ENCODE results near the gene SNAPIN. TPM values are rescaled to one million over a fixed set of nuclear protein-coding genes. Genes with fewer than 3 reads are reported as not detected.

Gene SNAPIN
- total RNA-seq, 2 donors from 2014 or later: 64.9 to 73.0 TPM

DNA sequence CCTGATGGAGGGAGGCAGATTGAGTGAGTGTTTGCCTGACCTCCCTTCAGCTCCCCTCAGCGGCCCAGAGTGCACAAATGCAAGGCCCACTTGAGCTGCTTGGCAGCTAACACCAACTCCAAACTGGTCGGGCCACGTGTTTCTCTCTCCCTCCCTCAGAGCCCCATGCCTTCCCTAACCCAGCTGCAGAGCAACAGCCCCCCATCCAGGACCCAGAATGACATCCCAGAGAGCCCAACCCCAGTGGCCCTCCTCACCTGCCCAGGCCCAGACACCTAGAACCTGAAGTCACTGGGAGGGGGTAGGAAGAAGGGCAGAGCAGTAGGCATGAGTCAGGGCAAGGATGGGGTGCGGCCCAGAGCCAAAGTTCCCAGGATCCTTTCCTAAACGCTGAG is 41.6 kb upstream of the SNAPIN start:
- Histone ChIP-seq H3K36me3 (no peaks in the 10 kb centered on the region), H3K4me1 (replicated peaks) (no peaks in the 10 kb centered on the region), H3K27me3 (replicated peaks; ENCODE audit: insufficient read depth) (no peaks in the 10 kb centered on the region), H3K27ac (peak overlapping the region in 1 of 2 donors; percentile 16), H3K4me3 (no peak overlapping the region), H3K9me3 (no peaks in the 10 kb centered on the region)
- intact Hi-C loops (cut with DNase I): no loop called here
- no peak for TF ChIP-seq POLR2AphosphoS5 (IDR thresholded peaks at IDR 0.05)
- TF ChIP-seq POLR2A (IDR thresholded peaks at IDR 0.05): no peak
- TF ChIP-seq, protein P1, sequence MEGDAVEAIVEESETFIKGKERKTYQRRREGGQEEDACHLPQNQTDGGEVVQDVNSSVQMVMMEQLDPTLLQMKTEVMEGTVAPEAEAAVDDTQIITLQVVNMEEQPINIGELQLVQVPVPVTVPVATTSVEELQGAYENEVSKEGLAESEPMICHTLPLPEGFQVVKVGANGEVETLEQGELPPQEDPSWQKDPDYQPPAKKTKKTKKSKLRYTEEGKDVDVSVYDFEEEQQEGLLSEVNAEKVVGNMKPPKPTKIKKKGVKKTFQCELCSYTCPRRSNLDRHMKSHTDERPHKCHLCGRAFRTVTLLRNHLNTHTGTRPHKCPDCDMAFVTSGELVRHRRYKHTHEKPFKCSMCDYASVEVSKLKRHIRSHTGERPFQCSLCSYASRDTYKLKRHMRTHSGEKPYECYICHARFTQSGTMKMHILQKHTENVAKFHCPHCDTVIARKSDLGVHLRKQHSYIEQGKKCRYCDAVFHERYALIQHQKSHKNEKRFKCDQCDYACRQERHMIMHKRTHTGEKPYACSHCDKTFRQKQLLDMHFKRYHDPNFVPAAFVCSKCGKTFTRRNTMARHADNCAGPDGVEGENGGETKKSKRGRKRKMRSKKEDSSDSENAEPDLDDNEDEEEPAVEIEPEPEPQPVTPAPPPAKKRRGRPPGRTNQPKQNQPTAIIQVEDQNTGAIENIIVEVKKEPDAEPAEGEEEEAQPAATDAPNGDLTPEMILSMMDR (IDR thresholded peaks at IDR 0.05): no peak
- DNase-seq (ENCODE audit: low spot score): no peak
- WGBS: 65% methylated on average over 5 of the region's 5 CpGs

DNA sequence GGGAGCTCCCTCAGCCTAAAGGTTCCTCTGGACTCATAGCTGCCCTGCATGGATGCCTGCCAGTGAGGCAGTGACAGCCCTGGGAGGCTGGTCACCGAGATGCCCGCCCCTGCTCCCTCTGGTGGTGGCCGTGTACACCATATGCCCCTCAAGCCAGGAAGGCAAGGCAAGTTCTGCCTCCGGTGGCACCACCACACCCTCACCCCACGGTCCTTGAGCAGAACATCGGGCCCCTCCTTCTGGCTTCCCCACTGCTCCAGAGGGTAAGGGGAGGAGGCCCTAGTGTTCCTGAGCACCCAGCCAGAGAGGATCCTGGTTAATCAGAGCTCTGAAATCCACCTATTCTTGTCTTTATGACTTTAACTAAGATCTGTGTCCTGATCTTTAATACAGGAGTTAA is 40.8 kb upstream of the SNAPIN start:
- Histone ChIP-seq H3K4me1 (replicated peaks) (no peaks in the 10 kb centered on the region), H3K36me3 (no peaks in the 10 kb centered on the region), H3K27me3 (replicated peaks; ENCODE audit: insufficient read depth) (no peaks in the 10 kb centered on the region), H3K27ac (no peak overlapping the region), H3K4me3 (no peak overlapping the region), H3K9me3 (no peaks in the 10 kb centered on the region)
- no peak for DNase-seq (ENCODE audit: low spot score)
- intact Hi-C loops (cut with DNase I): no loop called here
- TF ChIP-seq, protein P1 (IDR thresholded peaks at IDR 0.05): peak in 1 of 4 experiments; percentile 40
- no peak for TF ChIP-seq POLR2A (IDR thresholded peaks at IDR 0.05)
- WGBS: 94% methylated on average over 6 of the region's 6 CpGs

DNA sequence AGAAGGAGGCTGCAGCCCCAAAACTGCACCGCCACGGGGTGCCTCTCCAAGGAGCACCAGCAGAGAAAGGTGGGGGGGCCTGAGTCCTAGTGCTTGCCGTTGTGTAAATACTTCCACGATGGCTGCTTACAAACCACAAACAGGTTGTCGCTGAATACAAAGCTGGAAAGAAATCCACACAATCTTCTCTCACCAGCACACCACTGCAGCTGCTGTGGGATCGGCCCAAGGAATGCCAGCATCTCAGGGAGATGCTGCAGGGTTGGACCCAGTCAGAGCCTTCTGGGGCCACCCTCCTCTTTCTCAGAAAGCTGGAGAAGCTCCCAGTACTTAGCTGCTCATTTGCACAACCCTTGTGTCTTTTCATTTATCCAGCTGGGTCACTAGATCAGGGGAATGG is 39.3 kb upstream of the SNAPIN start:
- Histone ChIP-seq H3K27me3 (replicated peaks; ENCODE audit: insufficient read depth) (no peaks in the 10 kb centered on the region), H3K27ac (no peak overlapping the region), H3K36me3 (no peaks in the 10 kb centered on the region), H3K4me1 (replicated peaks) (no peaks in the 10 kb centered on the region), H3K4me3 (no peak overlapping the region), H3K9me3 (no peaks in the 10 kb centered on the region)
- DNase-seq (ENCODE audit: low spot score): no peak
- intact Hi-C loops (cut with DNase I): no loop called here
- TF ChIP-seq POLR2A (IDR thresholded peaks at IDR 0.05) (no peak), POLR2AphosphoS5 (IDR thresholded peaks at IDR 0.05) (no peak)
- TF ChIP-seq, protein P1 (IDR thresholded peaks at IDR 0.05): no peak
- 89% methylated on average over 6 of the region's 6 CpGs for WGBS

DNA sequence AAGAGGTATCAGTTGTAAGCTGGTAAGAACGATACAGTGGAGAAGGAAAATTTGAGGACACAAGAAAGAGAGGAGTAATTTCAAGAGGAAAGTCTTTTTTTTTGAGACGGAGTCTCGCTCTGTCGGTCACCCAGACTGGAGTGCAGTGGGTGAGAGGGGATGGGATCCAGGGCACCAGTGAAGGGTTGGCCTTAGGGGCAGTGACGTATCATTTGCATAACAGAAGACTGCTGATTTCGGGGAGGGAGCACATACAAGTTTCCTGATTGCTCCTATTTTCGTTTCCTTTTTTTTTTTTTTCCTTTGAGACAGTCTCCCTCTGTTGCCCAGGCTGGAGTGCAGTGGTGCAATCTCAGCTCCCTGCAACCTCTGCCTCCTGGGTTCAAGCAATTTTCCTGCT is 35.4 kb upstream of the SNAPIN start:
- Histone ChIP-seq H3K4me1 (replicated peaks) (peaks cover 5% of the 10 kb centered on the region), H3K9me3 (no peaks in the 10 kb centered on the region), H3K36me3 (no peaks in the 10 kb centered on the region), H3K27me3 (replicated peaks; ENCODE audit: insufficient read depth) (no peaks in the 10 kb centered on the region), H3K4me3 (no peak overlapping the region), H3K27ac (no peak overlapping the region)
- intact Hi-C loops (cut with DNase I): no loop called here
- TF ChIP-seq POLR2A (IDR thresholded peaks at IDR 0.05): no peak
- TF ChIP-seq POLR2AphosphoS5 (IDR thresholded peaks at IDR 0.05): no peak
- TF ChIP-seq, protein P1 (IDR thresholded peaks at IDR 0.05): no peak
- DNase-seq (ENCODE audit: low spot score): no peak
- 77% methylated on average over 7 of the region's 7 CpGs for WGBS

DNA sequence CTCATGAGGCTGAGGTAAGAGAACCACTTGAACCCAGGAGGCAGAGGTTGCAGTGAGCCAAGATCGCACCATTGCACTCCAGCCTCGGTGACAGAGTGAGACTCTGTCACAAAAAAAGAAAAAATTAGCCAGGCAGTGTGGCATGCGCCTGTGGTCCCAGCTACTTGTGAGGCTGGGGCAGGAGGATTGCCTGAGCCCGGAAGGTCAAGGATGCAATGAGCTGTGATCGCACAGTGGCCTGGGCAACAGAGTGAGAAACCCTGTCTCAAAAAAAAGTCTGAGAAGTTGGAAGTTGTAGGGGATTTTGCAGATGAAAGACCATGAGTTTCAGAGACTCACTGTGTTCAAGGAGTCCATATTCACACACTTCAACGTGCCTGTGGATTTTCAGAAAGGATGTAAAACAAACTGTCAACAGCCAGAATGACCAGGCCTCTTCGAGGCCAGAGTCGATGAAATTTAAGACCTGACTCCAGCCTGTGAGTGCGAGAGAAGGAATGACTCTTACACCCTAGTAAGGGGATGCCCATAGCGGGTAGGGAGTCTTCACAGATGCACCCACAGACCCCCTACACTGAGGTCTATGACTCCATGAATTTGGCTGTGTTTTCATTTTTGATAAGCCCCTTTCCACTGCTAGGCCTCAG is 33.4 kb upstream of the SNAPIN start:
- no peak overlapping the region for H3K4me3 ChIP-seq
- no peaks in the 10 kb centered on the region for H3K9me3 ChIP-seq
- TF ChIP-seq POLR2AphosphoS5 (IDR thresholded peaks at IDR 0.05): no peak
- intact Hi-C loops (cut with DNase I): loop anchor here (5.0 kb wide), 1 partner anchor 53 kb away; no protein-coding TSS in a partner anchor
- H3K36me3 ChIP-seq: no peaks in the 10 kb centered on the region
- peaks cover 5% of the 10 kb centered on the region for H3K4me1 ChIP-seq (replicated peaks)
- no peaks in the 10 kb centered on the region for H3K27me3 ChIP-seq (replicated peaks; ENCODE audit: insufficient read depth)
- DNase-seq (ENCODE audit: low spot score): no peak
- WGBS: 92% methylated on average over 10 of the region's 10 CpGs
- H3K27ac ChIP-seq: no peak overlapping the region
